M059J (cell line): Measurements from ENCODE around the gene PPP1R12B. TPM values are rescaled to one million over a fixed set of nuclear protein-coding genes. Genes with fewer than 3 reads are reported as not detected.
"Not testable (repeated sequence)": the region's sequence is repeated elsewhere in the genome, so short reads cannot be mapped to it uniquely, and the experiment has no call there.

Source experiments
- DNase-seq: peaks from one replicate; pipeline ENCODE4 v3.0.0-alpha.2; 2012; ENCODE audit warnings: low read depth
- total RNA-seq: library from RNA; depleted of rRNA; stranded (reverse); fragments of >200 nt; shearing (Covaris generic); gene quantifications from 2 replicates; pipeline ENCODE4 v1.2.3, GENCODE V29; 2014

The PPP1R12B gene
- total RNA-seq, 1 experiment from 2014 or later = 9.3 TPM

DNA sequence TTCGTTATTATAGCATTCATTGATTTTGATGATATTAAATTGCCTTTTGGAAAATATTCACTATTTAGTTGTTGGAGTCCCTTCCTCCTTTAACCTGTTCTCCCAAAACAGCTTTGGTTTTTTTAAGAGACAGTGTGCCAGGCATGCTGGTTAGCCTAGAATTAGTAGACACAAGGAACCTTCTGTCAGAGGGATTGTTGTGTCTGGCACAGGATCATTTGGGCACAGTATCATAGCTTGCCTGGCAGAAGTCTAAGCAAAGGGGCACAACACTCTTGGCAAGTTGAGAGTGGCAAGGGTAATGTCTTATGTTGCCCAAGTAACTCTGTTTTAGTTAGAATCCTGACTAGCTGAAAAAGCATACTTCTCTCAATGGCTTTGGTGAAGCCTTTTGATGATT lies 49.9 kb downstream of the PPP1R12B start:
- DNase-seq = not testable (repeated sequence)

DNA sequence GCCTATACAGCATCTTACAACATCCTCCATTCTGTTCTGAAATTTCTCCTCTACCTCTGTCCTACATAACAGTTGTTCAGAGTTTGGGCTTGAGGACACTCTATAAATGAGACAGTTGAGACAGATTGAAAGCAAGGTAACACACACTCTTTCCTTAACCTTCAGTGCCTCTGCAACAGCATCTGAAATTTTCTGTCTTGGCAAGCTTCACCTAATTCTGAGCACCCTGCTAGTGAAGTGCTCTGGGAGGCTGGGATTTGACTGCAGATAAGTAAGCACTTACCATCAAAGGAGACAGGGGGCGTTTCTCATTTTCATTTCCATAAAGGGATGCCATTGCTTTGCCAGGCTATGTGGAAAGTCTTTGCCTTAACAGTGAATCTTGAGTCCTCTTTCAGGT lies 53.3 kb downstream of the PPP1R12B start:
- DNase-seq = not testable (repeated sequence)

DNA sequence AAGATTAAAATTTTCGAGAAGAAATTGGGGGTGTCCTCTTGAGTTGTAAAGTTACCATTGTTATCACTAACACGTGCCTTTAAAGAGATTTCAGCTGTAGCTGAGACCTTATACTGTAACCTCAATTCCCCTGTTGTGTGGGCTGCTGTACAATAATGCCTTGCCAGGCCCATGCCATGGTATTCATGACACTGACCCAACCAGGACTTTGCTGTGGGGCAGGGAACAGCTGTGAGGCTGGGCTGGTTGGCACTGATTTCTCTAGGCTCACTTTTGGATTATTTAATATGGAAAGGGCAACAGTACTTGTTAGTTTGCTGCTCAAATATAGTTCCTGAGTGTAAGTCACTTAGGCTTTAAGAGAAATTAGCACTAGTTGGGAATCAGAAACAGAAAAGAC lies 54.9 kb downstream of the PPP1R12B start:
- not testable (repeated sequence) for DNase-seq

DNA sequence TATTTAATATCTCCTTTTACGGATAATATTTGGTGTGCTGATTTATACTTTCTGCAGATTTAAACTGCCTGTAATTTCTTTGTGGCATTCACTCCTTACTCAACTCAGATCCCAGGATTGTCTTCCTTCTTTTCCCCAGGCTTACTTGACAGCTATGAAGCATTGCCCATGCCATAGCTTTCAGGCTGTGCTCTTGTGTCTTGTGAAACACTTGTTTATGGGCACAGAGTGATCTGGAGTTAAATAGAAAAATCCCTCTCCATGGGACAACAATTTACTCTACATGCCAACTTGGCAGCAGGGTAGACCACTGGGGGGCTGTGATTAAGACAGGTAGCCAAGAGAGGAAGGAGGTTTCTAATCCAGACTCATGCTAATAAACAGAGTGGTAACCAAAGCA lies 57.4 kb downstream of the PPP1R12B start:
- peak; percentile 7 for DNase-seq

DNA sequence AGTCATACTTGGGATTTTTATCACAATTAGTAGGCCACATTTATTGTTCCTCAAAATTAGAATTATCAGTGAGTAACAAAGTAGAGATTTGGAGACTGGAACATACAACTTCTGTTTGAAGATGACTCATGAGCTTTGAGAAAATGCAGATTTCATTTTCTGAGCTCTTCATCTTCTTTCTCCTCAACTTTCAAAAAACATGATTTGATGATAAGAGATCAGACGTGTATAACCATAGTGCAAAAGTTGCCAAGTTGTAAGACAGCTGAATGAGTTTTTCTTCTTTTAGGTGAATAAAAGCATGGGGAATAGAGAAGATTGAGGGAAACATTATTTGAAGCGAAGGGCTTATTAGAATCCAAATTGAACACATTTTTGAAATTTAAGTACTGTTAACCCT lies 58.4 kb downstream of the PPP1R12B start:
- not testable (repeated sequence) for DNase-seq

DNA sequence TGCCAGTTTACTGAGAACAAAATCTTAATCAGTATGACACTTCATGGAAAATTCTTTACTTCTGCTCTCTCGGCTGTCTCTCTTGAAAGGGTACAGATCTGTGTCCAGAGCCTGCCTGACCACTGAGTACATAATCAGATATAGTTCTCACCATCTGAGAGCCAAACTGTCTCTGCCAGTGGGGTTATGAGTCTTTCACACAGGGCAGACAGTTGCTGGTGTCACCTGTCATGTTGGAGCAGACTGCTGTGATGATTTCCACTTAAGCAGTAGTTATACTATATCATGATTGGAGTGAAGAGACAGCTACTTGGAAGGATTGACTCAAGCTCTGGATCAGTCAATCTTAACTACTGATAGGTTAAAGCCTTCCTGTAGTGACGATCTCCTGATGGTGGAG lies 58.9 kb downstream of the PPP1R12B start:
- DNase-seq = not testable (repeated sequence)

DNA sequence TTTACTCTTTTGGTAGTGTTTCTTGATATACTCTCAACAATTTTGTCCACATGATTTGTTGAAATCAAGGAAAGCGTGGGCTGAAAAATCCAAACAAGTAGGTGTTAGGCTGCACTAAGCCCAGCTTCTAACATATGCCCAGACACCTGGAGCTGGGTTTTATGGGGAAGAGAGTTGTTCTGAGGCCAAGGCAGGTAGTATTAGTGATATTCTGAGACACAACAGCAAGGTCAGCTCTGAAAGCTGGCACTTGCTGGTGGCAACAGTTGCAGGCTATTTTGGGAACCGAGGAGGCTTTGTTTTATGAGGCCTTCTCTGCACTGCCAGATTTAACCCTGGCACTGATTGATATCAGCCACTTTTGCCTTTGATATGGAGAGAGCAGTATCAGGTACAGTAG lies 61.8 kb downstream of the PPP1R12B start:
- not testable (repeated sequence) for DNase-seq

DNA sequence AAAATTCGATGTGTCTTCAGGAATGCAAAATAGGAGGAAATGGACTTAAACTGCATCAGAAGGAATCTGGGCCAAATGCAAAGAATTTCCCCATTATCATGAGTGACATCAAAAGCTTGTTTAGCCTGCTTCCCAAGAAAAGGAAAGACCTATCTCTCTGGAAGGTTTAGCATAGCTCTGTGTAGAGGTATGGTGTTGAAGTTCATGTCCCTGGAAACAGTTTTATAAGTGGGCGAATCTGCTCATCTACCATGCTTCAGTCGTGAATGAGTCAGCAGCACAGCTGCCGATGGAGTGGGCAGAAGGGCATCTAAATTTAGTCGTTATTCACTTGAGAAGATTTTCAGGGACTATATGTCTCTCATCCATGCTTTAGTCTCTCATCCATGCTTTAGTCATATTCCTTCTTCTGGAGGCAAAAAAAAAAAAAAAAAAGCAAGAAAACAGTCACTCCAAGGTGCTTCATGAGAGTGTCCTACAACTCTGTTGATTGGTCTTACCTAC lies 62.4 kb downstream of the PPP1R12B start:
- peak; percentile 8 for DNase-seq

DNA sequence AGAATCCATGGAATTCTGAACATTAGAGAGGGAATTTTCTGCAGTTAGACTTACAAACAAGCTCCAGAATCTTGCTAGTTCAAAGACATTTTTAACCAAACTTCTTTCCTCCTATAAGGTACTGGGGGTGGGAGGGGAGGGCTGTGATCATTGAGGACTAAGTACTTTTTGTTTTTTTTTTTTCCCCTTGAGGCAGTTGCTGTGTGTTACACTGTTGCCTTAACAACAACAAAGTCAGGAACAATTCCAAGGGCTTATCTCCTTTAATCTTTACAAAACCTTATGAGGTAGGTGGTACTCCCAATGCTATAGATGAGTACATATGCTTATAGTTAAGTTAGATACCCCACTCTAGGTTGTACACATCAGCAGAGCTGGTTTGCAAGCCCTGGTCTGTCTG lies 62.9 kb downstream of the PPP1R12B start:
- DNase-seq = peak; percentile 27

DNA sequence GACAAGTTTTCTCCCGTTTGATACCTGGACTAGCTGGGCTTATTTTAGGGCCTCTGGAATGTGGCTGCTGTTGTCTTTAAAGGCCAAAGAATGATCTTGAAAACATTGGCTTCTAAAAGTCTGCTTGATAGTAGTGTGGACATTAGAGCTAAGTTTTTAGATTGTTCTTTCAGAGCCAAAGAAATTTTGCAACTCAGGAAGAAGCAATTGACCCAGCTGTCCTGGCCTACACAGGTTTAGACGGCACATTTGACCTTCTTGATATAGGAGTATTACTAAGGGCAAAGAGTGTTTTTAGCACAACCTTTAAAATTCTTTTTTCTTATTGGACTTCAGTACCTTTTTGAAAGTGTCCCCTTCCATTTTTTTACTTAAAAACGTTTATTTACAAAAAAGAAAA lies 63.9 kb downstream of the PPP1R12B start:
- not testable (repeated sequence) for DNase-seq

DNA sequence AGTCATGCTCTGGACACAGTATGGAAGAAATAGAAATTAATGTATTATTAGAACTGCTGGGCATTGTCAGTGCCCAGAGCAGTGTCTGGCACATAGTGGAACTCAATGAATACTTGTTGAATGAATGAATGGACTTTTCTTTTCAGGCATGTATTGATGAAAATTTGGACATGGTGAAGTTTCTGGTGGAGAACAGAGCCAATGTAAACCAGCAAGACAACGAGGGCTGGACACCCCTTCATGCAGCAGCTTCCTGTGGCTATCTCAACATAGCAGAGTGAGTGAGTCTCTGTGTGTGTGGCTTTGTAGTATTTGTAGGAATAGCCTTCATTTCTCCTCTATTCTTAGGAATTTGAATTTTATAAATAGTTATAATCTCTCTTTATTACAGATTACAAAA lies 68.1 kb downstream of the PPP1R12B start:
- no peak for DNase-seq

DNA sequence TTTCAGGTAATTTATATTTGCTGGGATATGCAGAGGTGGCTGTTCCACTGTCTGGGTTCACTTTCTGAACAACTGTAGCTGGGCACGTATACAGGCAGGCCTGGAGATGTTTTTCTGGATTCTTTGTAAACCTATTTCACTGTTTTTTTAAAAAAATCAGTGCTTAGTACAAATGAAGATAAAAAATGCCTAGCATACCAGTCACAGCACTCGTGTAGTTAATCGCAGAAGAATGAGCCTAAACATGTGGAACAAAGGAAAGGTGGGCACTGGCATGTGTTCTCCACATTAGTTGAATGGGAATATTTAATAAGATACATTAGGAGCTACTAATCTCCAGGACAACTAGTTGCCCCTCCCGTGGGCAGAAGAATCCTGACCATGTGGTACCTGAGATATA lies 68.6 kb downstream of the PPP1R12B start:
- not testable (repeated sequence) for DNase-seq

DNA sequence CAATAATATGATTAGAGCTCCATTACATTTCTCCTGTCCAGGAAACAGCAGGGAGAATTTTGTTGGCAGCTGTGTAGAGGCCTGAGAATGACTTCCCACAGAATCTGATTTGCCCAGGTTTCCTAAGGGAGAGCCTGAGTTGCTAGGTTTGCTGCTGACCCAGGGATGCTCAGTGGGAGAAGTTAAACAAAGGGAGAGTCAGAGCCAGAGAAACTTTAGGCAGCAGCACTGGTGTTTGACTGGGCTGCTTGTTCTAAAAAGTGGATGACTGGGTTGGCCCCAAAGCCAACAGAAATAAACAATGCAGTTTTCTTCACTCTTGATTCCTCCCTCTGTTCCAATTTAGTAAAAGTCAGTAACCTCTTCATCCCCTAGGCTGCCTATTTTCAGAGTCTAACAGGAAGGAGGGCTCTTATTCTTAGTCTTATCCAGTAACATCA lies 69.3 kb downstream of the PPP1R12B start:
- not testable (repeated sequence) for DNase-seq

DNA sequence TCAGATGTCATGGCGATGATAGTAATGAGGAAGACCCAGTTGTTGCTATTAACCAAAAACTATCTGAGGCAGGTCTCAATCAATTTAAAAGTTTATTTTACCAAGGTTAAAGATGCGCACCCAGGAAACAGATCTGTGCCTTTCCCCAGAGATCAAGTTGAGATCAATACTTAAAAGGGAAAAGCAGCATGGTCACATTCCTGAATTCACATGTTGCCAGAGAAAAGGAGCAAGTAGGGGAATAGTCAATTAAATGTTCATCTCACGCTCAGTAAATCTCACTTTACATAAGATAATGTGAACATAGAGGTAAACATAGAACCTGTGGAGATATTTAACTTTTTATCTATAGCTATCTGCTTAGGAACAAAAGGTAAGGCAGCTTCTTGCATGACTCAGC lies 71.2 kb downstream of the PPP1R12B start:
- DNase-seq = not testable (repeated sequence)

DNA sequence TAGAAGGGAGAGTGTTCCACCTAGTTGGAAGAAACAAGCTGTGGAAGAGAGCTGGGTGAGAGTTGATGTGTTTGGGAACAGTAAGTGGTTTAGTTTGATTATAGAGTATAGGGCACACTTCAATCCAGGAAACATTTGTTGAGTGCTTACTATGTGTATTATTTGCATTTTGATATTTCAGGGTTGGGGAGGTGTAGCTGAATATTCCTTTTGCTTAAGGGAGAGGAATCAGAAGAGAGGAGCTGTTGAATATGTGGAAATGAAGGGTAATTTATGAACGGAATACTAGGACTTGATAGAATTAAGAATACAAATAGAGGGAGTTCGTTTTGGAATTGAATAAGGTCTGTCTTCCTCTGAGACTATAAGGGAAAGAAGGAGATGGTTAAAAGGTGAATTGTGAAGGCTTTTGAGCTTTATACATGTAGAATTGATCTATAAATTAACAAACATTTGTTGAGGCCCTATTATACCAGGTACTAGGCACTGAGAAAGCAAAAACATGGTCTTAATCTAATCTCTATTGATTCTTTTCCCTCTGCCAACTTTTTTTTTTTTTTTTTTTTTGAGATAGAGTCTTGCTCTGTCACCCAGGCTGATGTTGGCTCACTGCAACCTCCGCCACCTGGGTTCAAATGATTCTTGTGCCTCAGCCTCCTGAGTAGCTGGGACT lies 72.1 kb downstream of the PPP1R12B start:
- DNase-seq = not testable (repeated sequence)

DNA sequence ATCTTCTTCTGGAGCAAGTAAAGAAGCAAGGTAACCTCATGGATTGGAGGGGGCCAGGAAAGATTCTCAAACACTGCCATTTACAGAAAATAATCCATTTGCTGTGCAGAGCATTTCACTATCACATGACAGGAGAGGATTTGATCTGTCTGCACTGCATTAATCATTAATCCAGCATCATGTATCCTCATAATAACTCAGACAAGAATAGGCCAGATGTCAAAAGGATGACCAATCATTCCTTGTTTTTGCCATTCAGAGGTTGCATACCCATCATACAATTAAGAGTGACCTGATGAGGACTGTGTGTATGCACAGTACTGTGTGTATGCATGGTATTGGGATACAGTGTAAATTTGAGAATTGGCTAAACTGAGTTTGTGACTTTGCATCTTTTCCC lies 74.2 kb downstream of the PPP1R12B start:
- not testable (repeated sequence) for DNase-seq

DNA sequence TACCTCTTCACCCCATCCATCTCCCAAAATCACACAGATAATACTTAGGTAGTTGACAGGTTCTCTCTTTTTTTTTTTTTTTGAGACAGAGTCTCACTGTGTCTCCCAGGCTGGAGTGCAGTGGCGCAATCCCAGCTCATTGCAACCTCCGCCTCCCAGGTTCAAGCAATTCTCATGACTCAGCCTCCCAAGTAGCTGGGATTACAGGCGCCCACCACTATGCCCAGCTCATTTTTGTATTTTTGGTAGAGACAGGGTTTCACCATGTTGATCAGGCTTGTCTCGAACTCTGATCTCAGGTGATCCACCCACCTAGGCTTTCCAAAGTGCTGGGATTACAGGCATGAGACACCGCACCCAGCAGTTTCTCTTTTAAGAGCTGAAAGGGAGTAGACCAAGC lies 75.8 kb downstream of the PPP1R12B start:
- not testable (repeated sequence) for DNase-seq

DNA sequence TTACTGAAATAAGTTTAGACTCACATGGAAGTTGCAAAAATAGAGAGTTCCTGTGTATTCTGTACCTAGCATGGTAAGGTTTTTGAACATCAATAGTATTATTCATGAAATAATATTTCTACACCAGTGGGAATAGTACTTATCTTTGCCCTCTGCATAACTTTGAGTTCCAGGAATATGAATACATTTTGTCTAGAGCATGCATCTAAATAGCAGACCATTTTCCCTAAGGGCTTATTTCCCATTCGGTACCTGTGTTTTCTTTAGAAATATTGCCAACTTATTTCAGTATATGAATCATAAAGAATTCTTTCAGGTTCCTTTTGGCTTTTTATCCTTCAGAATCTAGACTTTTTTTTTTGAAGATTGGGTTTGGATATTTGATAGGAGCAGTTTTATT lies 81.6 kb downstream of the PPP1R12B start:
- DNase-seq = not testable (repeated sequence)

DNA sequence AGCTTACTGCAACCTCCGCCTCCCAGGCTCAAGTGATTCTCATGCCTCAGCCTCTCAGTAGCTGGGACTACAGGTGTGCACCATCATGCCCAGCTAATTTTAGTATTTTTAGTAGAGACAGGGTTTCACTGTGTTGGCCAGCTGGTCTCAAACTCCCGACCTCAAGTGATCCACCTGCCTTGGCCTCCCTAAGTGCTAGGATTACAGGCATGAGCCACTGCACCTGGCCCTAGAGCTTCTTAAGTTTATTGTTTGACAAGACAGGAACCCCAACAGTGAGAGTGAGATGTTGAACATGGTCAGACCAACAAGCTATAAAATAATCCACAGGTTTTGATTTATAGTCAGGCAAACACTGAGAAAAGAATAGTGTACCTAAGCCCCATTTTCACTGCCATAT lies 83.8 kb downstream of the PPP1R12B start:
- not testable (repeated sequence) for DNase-seq

DNA sequence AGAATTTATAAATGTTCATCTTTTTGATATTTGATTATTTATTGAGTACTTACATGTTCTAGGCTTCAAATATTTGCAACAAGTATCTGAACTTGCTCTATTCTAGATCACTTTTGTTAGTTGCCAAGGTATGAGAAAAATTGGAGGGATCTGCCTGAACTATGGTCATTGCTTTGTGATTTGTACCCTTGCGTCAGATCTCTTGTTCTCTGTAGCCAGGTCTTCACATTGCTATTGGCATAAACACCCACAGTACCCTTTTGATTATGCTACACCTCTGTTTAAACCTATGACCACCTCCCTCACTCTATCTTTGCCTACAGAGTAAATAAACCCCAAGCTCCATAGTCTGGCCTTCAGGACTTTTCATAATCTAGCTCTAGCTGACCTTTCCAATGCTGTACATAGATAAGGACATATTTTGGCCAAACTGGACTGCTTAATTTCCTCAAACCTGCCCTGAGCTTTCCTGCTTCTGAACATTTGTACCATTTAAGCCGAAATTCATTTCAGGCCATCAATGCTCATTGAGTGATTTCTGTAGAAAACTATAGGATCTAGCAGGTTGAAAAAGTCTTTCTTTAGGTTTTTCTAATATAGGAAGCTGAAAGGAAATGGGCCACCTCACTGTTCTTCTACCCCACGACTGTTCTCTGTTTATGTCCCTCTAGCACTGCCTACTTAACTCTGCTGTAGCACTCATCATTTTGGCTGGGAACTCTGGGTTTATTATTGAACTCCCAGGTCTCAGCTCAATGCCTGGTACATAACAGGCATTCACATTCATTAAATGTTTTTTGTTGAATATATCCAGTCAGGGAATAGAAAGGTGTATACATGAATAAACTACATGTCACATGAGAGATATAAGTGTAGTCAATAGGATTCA lies 84.9 kb downstream of the PPP1R12B start:
- no peak for DNase-seq

DNA sequence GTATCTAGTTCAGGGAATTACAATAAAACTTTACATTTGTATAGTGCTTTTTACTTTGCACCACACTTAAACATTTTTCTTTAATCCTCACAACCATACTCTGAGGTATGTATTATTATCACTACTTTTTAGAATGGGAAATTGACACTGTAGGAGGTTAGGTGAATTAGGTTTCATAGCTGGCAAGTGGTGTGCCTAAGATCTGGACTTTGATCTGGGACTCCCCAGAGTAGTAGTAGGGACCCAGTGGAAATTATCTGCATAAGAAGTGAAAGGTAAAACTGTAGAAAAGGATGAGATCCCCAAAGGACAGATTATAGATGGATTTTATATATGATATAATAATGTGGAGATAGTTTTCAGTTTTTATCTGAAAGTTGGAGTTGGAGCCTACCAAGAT lies 85.6 kb downstream of the PPP1R12B start:
- no peak for DNase-seq

DNA sequence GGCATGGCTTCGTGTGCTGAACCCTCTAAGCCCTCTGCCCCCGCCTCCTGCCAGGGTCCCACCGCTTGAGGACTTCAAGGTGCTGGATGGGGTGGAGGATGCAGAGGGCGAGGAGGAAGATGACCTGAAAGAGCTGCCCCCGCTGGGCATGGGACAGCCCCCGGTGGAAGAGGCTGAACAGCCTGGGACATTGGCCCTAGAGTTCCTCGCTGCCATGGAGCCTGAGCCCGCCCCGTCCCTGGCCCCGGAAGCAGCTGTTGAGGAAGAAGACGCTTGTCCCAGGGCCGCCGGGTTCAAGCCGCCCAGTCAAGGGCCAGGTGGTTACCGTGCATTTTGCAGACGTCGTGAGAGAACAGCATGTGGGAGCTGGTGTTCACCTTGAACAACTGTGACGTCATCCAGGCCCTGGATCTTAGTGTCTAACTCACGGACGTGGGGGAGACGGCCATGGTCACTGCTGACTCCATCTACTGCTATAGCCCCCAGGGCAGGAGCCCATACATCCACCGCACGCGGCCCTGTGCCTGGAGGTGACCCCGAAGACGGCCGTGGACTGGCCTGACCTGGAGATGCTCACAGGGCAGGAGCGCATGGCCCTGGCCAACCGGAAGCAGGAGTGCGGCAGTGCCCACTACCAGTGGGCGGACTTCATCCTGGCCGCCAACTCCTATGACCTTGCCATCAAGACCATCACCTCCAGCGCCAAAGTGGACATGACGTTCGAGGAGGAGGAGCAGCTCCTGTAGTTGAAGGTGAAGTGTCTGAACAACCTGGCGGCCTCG lies 90.1 kb downstream of the PPP1R12B start:
- no peak for DNase-seq
